ENCODE measurements around the gene SPATA6.
"Not testable (repeated sequence)": the region's sequence is repeated elsewhere in the genome, so short reads cannot be mapped to it uniquely, and the experiment has no call there.

SPATA6 gene

DNA sequence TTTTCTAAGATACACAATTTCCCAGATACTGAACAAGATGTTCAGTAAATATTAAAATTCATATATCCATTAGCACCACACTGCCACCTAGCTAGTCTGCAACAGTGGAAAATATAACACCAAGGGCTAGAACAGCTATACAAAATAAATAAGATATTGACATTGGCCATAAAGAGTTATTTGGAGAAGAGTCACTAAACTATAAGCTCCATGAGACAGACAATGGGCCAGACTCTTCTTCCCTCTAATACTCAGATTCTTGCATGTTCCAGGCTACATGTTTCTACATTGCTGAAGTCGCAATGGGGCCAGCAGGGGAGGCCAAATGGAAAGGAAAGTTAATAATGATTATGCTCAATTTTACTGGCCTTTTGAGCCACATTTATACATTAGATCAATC lies 21.5 kb downstream of the SPATA6 start:
- DNase-seq: no peak

DNA sequence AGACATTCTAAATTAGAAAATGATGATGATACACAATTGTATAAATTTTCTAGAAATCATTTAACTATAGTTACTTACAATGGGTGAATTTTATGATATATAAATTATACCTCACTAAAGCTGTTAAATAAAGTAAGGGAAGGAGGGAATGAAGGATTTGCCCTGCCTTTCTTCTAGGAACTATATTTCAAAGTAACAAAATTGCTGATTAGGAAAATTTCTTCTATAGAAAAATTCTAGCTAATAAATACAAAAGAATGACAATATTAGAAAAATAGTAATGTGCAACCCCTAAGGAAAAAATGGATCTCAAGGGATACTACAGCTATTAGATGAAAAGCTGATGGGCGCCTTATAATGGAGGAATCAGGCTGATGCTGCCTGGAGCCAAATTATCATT lies 23.1 kb downstream of the SPATA6 start:
- DNase-seq: no peak

DNA sequence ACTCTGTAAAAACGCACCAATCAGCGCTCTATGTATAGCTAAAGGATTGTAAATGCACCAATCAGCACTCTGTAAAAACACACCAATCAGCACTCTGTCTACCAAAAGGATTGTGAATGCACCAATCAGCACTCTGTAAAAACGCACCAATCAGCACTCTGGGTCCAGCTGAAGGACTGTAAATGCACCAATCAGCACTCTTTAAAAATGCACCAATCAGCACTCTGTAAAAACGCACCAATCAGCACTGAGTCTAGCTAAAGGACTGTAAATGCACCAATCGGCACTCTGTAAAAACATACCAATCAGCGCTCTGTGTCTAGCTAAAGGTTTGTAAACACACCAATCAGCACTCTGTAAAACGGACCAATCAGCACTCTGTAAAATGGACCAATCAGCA lies 27.8 kb downstream of the SPATA6 start:
- not testable (repeated sequence) for DNase-seq

DNA sequence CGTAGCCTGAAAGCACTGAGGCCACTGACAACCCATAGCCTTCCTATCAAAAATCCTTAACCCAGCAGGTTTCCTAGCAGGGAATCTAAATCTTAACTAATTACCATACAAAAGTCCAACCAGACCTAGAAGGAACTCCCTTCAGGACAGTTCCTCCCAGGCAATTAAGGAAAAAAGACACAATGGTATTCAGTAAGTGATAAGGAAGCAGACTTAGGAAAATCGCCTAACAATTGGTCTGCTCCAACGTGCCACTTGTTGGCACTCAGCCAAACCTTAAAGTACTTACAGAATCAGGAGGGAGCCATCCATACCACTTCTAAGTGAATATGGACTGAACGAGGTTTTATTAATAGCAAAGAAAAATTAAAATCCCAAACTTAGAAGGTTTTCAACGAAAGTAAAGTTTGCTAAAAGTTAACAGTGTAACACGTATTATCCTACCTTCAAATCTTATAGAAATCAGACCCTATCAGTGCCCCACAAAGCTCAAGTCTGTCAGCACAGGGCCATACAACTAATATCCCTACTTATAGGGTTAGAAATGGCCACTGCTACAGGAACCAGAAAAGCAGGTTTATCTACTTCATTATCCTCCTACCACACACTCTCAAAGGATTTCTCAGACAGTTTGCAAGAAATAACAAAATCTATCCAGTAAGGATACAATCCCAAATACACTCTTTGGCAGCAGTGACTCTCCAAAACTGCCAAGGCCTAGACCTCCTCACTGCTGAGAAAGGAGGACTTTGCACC lies 29.0 kb downstream of the SPATA6 start:
- DNase-seq: peak; percentile 5

- not testable (repeated sequence) for DNase-seq
Measured at GRCh38 chr1:48440786-48441185, 31.2 kb downstream of the SPATA6 start.

GRCh38 chr1:48439380-48439779 lies 32.6 kb downstream of the SPATA6 start:
- DNase-seq: no peak

- DNase-seq: not testable (repeated sequence)
Measured at GRCh38 chr1:48437379-48437778, 34.6 kb downstream of the SPATA6 start.

DNA sequence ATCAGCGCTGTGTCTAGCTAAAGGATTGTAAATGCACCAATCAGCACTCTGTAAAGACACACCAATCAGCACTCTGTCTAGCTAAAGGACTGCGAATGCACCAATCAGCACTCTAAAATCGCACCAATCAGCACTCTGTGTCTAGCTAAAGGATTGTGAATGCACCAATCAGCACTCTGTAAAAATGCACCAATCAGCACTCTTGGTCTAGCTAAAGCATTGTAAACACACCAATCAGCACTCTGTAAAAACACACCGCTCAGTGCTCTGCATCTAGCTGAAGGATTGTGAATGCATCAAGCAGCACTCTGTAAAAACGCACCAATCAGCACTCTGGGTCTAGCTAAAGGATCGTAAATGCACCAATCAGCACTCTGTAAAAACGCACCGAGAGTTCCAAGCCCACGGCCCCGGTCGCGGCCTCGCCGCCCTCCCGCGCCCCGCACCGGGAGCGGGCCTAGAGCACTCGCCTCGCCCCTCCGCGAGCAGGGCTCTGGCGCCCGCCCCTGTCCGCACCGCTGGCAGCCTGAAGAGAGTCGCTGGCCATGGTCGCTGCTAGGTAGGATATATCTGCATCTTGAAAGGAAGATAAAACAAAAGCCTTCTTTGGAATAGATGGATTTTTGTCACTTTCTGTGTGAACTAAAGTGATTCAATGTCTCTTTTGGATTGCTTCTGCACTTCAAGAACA lies 36.5 kb downstream of the SPATA6 start:
- DNase-seq: not testable (repeated sequence)

DNA sequence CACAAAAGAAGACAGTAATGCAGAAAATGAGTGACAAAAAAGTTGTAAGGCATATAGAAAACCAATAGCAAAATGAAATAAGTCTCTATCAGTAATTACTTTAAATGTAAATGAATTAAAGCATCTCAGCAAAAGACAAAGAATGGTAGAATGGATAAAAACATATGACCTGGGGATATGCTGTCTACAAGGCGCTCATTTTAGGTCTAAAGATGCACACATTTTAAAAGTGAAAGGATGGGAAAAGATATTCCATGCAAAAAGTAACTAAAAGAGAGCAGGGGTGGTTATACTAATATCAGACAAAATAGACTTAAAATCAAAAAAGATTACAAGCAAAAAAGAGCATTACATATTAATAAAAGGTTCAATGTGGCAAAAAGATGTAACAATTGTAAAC lies 41.2 kb downstream of the SPATA6 start:
- DNase-seq: no peak

DNA sequence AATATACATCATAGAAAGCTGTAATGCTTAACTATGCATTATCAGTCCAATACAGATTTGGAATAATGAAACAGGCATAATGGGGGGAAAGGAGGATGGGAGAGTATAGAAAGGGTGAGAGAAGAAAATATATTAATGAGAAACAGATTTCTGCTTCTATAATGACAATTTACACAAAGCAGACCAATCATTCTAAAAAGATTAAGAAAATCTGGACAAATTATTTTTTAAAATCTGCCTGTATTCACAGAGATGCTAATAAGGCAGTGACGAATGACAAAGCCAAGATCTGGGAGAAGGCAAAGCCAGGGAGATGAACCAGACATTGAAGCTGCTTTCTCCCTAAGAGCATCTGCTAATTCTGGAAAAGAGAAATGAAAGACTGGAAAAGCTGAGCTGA lies 50.0 kb downstream of the SPATA6 start:
- no peak for DNase-seq

- DNase-seq: no peak
Measured at GRCh38 chr1:48418742-48419141, 53.3 kb downstream of the SPATA6 start.

DNA sequence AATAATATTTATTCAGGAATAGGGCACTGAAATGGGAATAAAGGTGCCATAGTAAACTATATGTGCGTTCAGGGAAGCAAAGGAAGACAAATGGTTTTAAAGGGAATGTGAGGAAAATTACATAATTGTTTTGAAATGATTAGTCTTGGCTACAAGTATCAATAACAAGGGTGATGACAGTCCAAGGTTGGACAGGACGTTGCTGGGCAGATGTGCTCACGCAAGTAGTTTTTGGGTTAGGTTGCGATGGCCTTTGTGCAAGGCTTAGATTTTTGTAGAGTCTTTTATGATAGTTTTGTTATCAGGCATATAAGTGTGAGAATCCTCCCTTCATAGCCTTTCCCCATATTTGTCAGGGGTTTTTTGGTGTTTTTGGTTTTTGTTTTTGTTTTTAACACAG lies 57.0 kb downstream of the SPATA6 start:
- no peak for DNase-seq

- no peak for DNase-seq
Measured at GRCh38 chr1:48414264-48414663, 57.7 kb downstream of the SPATA6 start.

DNA sequence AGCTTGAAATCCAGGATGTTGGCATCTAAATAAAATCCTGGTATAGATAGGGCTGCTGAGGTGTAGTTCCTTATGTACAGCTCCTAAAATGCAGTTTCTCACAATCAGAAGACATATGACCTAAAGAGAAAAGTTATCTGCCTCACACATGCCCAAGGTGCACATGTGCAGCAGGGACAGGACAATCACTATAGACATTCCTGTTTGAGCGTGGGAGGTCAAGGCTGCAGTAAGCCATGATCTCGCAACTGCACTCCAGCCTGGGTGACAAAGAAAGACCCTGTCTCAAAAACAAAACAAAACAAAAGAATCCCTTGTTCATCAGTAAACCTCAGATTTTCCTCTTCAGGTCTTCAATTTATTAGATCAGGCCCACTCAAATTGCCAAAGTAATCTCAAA lies 66.1 kb downstream of the SPATA6 start:
- no peak for DNase-seq

- DNase-seq: no peak
Measured at GRCh38 chr1:48405400-48405799, 66.6 kb downstream of the SPATA6 start.

DNA sequence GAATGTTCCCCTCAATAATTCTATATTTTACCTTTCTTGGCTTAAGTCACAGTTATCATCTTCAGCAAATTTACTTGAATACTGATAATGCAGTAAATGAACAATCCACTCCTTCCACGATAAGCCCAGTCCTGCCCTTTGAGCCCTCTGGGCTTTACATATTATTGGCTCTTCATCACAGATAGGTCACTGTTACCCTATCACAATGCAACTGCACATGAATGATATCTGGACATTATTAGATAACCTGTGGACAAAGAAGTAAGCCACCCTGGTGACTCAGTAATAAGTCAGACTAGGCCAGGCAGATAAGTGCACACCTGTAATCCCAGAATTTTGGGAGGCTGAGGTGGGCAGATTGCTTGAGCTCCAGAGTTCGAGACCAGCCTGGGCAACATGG lies 69.4 kb downstream of the SPATA6 start:
- DNase-seq: no peak

DNA sequence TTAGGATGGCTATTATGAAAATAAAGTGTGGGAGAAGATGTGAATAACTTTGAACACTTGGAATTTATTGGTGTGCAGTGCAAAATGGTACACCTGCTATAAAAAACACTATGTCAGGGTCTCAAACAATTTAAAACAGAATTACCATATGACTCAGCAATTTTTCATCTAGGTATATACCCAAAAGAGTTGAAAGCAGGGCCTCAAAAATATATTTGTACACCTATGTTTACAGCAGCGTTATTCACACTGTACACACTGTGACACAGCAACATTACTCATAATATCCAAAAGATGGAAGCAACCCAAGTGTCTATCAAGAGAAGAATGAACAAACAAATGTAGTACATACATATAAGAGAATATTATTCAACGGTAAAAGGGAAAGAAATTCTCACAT lies 75.8 kb downstream of the SPATA6 start:
- no peak for DNase-seq

GRCh38 chr1:48391926-48392325 lies 80.1 kb downstream of the SPATA6 start:
- DNase-seq: no peak

DNA sequence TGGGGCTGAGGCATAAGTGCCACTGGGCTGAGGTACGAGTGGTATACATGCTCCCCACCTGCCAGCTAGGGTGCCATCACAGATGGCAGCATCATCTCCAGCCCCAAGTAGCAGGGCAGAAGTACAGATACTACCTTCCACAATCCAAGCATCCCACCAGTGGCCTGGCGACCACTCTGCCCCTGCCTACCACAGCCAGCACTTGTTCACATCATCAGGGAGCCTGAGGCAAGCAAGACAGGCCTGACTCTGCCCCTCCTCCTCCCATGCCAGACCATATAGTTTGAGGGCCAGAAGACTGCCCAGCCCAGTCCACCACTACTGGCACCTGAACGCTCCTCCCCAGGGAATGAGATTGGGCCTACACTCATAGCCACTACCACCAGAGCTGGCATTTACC lies 84.6 kb downstream of the SPATA6 start:
- no peak for DNase-seq

- DNase-seq: no peak
Measured at GRCh38 chr1:48374785-48375184, 97.2 kb downstream of the SPATA6 start.

GRCh38 chr1:48371598-48371997 lies 100.4 kb downstream of the SPATA6 start:
- DNase-seq: no peak

DNA sequence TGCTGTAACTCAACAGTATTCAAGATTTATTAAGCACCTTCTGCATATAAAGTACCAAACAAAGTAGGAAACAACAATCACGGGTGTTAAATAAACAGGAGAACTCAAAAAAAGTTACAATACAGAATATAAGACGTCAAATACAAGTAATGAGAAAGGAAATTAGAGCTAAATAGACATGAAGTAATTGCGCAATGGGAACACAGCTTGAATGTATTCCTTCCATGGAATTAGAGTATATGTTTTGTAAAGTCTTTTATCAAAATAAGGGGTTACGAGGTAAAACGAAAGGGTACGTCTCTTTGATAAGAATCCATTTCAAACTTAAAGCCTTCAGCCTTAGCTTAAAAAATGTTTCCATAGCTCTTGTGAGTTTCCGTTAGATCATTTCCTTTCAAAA lies 109.1 kb downstream of the SPATA6 start:
- DNase-seq: no peak

DNA sequence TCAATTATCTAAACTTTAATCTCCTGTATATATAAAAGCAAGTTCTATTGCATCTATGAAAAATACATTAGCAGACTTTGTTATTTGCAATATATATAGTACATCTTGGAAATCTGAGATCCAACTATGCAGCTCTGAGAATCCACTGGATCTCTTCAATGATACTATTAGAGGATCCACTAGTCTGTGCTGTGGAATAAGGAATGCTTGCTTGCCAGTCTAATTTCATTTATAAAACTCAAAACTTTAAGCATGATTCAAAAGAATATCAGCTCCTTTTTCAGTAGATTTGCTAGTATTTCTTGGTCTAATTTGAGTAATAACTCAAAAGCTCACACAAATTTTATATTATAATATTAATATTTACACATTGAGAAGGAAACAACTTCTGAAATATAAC lies 115.1 kb downstream of the SPATA6 start:
- no peak for DNase-seq

DNA sequence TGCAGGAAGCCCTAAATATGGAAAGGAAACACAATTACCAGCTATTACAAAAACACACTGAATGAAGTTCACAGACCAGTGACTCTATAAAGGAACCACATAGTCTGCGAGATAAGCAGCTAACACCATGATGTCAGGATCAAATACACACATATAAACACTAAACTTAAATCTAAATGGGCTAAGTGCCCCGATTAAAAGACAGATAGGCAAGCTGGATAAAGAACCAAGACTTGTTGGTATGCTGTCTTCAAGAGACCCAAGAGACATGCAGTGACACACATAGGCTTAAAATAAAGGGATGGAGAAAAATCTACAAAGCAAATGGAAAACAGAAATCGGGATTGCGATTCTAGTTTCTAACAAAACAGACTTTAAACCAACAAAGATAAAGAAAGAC lies 127.6 kb downstream of the SPATA6 start:
- no peak for DNase-seq

DNA sequence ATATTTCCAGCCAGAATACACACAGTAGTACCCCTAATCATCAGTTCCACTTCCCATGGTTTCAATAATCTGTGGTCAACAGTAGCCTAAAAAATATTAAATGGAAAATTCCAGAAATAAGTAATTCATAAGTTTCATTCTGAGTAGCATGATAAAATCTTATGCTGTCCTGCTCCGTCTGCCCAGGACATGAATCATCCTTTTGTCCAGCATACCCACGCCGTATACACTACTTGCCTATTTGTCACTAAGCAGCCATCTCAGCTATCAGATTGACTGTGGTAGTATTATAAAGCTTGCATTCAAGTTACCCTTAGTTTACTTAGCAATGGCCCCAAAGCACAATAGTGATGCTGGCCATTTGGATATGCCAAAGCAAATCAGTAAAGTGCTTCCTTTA lies 130.8 kb downstream of the SPATA6 start:
- no peak for DNase-seq

All from NCI-H2171 treated with DMSO at 0.1 percent for 48 hours (cell line).